Ishikawa (cell line): ENCODE data around the gene MRPL58.

Experiments
- CEBPB ChIP-seq: IDR thresholded peaks from 2 replicates; pipeline ENCODE4 v1.6.1; 2012
- CREB1 ChIP-seq: IDR thresholded peaks from 2 replicates; pipeline ENCODE4 v1.6.1; 2012; ENCODE audit warnings: low read depth
- EGR1 ChIP-seq: IDR thresholded peaks from 2 replicates; pipeline ENCODE4 v1.6.1; 2012
- EP300 ChIP-seq: IDR thresholded peaks from 2 replicates; pipeline ENCODE4 v1.6.1; 2012; ENCODE audit warnings: borderline replicate concordance
- FOXM1 ChIP-seq: IDR thresholded peaks from 2 replicates; pipeline ENCODE4 v1.6.1; 2012; ENCODE audit warnings: low read depth, borderline replicate concordance
- NFIC ChIP-seq: IDR thresholded peaks from 2 replicates; pipeline ENCODE4 v1.6.1; 2012
- RAD21 ChIP-seq: IDR thresholded peaks from 2 replicates; pipeline ENCODE4 v1.6.1; 2012; ENCODE audit warnings: low read depth
- TAF1 ChIP-seq: IDR thresholded peaks from 2 replicates; pipeline ENCODE4 v1.6.1; 2012; ENCODE audit warnings: low read depth, mild to moderate bottlenecking
- TCF12 ChIP-seq: IDR thresholded peaks from 2 replicates; pipeline ENCODE4 v1.6.1; 2012; ENCODE audit warnings: low read depth
- TEAD4 ChIP-seq: IDR thresholded peaks from 2 replicates; pipeline ENCODE4 v1.6.1; 2012
- YY1 ChIP-seq: IDR thresholded peaks from 2 replicates; pipeline ENCODE4 v1.6.1; 2012; ENCODE audit warnings: low read depth
- ZBTB7A ChIP-seq: IDR thresholded peaks from 2 replicates; pipeline ENCODE4 v1.6.1; 2012; ENCODE audit warnings: low read depth
- TF ChIP-seq, protein P1 (sequence below): IDR thresholded peaks from 2 replicates; pipeline ENCODE4 v1.6.1; 2012
- TF ChIP-seq, protein P2 (sequence below): IDR thresholded peaks from 2 replicates; pipeline ENCODE4 v1.6.1; 2012; ENCODE audit warnings: low read depth, mild to moderate bottlenecking
- TF ChIP-seq, protein P3 (sequence below): IDR thresholded peaks from 2 replicates; pipeline ENCODE4 v1.6.1; 2012

The MRPL58 gene

DNA sequence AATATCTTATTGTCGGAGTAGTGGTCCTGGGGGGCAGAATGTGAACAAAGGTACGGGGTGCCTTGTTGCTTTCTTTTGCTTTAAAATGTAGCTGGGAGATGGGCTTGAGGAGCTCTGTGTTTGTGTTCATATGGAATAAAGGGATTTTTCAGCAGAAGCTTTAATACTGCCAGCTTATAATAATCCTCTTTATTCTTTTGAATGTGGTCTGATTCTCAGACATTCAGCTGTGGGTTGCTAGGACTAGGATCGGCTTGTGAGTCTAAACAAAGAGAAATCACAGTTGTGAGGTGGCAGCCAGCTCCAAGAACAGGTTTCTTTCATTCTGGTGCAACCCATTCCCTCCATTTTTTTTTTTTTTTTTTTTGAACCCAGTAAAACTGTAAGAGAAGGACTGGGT lies 7.2 kb downstream of the MRPL58 start:
- TF ChIP-seq, protein P1, sequence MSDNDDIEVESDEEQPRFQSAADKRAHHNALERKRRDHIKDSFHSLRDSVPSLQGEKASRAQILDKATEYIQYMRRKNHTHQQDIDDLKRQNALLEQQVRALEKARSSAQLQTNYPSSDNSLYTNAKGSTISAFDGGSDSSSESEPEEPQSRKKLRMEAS, result no peak
- no peak for TF ChIP-seq ZBTB7A
- TF ChIP-seq TEAD4, result no peak

DNA sequence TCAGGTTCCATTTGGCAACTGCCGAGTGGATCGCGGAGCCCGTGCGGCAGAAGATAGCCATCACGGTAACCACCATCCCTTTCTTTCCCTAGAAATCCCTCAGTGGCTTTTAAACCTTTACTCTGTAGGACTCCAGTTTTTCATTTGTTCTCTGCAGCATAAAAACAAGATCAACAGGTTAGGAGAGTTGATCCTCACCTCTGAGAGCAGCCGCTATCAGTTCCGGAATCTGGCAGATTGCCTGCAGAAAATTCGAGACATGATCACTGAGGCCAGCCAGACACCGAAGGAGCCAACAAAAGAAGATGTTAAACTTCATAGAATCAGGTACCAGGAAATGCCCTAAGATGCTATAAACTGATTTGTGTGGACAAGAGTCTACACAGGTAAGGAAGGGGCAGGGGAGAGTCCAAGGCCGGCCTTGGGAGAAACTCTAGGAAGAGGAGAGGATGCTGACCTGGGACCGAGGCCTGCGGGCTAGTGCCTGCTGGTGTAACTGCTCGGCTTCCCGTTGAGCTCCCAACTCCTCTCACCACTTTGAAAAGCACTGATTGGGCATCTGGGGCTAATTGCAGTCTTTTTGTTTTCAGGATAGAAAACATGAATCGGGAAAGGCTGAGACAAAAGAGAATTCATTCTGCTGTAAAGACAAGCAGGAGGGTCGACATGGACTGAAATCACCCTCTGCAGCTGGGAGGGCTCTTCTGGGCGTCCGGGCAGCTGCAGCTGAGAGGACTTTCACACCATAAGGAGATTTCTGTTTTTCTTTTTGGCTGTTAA lies 8.1 kb downstream of the MRPL58 start:
- TF ChIP-seq, protein P1, result no peak
- TF ChIP-seq TCF12, result no peak
- no peak for TF ChIP-seq TAF1
- no peak for TF ChIP-seq YY1
- TF ChIP-seq, protein P2, sequence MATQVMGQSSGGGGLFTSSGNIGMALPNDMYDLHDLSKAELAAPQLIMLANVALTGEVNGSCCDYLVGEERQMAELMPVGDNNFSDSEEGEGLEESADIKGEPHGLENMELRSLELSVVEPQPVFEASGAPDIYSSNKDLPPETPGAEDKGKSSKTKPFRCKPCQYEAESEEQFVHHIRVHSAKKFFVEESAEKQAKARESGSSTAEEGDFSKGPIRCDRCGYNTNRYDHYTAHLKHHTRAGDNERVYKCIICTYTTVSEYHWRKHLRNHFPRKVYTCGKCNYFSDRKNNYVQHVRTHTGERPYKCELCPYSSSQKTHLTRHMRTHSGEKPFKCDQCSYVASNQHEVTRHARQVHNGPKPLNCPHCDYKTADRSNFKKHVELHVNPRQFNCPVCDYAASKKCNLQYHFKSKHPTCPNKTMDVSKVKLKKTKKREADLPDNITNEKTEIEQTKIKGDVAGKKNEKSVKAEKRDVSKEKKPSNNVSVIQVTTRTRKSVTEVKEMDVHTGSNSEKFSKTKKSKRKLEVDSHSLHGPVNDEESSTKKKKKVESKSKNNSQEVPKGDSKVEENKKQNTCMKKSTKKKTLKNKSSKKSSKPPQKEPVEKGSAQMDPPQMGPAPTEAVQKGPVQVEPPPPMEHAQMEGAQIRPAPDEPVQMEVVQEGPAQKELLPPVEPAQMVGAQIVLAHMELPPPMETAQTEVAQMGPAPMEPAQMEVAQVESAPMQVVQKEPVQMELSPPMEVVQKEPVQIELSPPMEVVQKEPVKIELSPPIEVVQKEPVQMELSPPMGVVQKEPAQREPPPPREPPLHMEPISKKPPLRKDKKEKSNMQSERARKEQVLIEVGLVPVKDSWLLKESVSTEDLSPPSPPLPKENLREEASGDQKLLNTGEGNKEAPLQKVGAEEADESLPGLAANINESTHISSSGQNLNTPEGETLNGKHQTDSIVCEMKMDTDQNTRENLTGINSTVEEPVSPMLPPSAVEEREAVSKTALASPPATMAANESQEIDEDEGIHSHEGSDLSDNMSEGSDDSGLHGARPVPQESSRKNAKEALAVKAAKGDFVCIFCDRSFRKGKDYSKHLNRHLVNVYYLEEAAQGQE, result no peak
- TF ChIP-seq, protein P3, sequence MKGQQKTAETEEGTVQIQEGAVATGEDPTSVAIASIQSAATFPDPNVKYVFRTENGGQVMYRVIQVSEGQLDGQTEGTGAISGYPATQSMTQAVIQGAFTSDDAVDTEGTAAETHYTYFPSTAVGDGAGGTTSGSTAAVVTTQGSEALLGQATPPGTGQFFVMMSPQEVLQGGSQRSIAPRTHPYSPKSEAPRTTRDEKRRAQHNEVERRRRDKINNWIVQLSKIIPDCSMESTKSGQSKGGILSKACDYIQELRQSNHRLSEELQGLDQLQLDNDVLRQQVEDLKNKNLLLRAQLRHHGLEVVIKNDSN, result no peak
- no peak for TF ChIP-seq TEAD4
- TF ChIP-seq FOXM1, result no peak
- TF ChIP-seq EGR1, result no peak
- no peak for TF ChIP-seq CREB1
- TF ChIP-seq EP300, result no peak
- no peak for TF ChIP-seq CEBPB
- no peak for TF ChIP-seq NFIC
- no peak for TF ChIP-seq RAD21
- TF ChIP-seq ZBTB7A, result no peak

DNA sequence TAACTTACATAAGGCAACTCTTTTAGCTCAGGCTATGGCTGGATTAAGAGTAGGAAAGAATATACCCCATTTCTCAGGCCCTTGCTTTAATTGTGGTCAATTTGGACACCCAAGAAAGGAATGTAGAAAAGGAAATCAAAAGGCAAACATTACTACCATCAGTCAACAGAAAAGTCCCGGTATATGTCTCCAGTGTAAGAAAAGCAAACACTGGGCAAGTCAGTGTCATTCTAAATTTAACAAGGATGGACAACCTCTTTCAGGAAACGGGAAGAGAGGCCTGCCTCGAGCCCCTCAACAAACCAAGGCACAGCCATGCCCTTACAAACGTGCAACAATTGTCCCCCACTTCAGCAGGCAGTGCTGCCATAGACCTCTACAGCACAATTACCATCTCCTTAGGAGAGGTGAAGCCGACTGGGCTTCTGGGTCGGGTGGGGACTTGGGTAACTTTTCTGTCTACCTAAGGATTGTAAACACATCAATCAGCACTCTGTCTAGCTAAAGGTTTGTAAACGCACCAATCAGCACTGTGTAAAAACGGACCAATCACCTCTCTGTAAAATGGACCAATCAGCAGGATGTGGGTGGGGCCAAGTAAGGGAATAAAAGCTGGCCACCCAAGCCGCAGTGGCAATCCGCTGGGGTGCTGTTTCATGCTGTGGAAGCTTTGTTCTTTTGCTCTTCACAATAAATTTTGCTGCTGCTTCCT lies 12.4 kb downstream of the MRPL58 start:
- TF ChIP-seq NFIC, result no peak
- no peak for TF ChIP-seq YY1
- TF ChIP-seq ZBTB7A, result no peak
- no peak for TF ChIP-seq TAF1
- TF ChIP-seq CEBPB, result no peak

DNA sequence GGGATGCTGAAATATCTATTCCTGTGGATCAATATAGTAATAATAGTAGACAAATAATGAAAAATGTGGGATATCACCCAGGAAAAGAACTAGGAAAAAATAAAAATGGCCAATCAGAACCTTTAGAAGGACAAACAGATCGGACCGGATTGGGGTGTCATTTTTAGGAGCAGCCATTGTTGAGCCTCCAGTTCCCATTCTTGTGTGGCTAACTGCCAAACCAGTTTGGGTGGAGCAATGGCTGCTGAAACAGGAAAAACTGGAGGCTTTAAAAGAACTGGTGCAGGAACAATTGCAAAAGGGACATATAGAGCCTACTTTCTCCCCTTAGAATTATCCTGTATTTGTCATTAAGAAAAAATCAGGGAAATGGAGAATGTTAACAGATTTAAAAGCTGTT lies 14.2 kb downstream of the MRPL58 start:
- TF ChIP-seq NFIC (peak; percentile 62; the same call in 1 of the 2 replicates), YY1 (peak; percentile 78)

DNA sequence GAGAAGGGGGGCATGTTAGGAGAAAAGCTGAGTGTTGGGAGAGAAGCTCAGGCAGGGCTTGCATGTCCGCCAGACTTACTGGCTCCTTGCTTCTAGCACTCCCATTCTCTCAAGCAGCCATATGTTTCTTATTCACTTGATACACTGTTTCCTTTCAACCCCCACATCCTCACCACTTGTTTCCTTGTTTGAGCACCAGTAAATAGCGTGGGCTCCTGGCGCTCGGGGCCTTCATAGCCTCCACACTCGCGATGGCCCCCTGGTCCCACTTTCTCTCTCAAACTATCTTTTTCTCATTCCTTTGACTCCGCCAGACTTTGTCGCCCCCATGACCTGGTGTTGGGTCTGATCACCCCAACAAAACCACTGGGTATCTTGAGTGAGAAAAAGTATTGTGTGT lies 17.7 kb downstream of the MRPL58 start:
- TF ChIP-seq NFIC, result no peak
- TF ChIP-seq, protein P3, result peak; percentile 8; the same call in 1 of the 2 replicates

DNA sequence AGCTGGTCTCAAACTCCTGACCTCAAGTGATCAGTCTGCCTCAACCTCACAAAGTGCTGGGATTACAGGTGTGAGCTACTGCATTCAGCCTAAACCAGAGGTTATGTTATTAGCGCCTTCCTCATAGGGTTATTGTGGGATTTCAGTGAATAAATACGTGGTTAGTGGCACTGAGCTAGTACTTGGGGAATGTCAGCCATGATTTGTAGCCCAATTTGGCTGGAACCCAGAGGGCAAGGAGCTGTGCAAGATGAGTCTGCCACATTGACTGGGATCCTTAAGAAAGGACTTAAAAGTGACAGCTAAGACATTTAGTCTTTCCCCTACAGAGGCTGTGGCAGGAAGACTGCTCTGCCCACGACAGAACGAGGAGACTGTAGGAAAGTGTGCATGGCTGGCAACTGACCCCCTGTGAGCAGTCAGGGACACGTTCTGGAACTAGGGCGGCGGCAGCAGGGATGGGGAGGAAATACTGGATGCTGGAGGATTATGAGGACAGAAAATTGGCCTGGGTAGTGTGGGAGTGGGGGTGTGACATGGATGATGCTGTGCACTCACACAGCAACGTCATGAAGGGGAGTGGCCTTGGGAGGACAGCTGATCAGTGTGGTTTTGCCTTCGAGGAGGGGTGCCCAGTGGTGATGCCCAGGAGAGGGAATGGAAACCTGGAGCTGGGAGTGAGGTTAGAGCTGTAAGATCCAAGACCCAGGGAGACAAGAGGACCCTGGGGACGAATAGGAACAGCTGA lies 19.7 kb downstream of the MRPL58 start:
- no peak for TF ChIP-seq TAF1
- no peak for TF ChIP-seq TEAD4
- TF ChIP-seq EGR1, result no peak
- TF ChIP-seq FOXM1, result no peak
- TF ChIP-seq, protein P1, result no peak
- TF ChIP-seq, protein P3, result peak; percentile 27; the same call in 1 of the 2 replicates
- 0 out of 2 replicates have a peak, but pooled peaks have one; percentile 16 for TF ChIP-seq NFIC
- no peak for TF ChIP-seq EP300
- no peak for TF ChIP-seq TCF12
- TF ChIP-seq CEBPB, result no peak
- TF ChIP-seq RAD21, result no peak
- TF ChIP-seq, protein P2, result no peak
- 0 out of 2 replicates have a peak, but pooled peaks have one; percentile 60 for TF ChIP-seq CREB1
- no peak for TF ChIP-seq YY1
- no peak for TF ChIP-seq ZBTB7A
